Measurements from ENCODE around the gene SELENOO. TPM values are rescaled to one million over a fixed set of nuclear protein-coding genes. Genes with fewer than 3 reads are reported as not detected.

Gene SELENOO
- total and polyA plus RNA-seq, 2 donors from 2014 or later: 19.7 to 42.8 TPM

- H3K9me3 ChIP-seq (ENCODE audit: control insufficient read depth in 2 of 3, insufficient read depth in 1 of 3, low read length in 3 of 3): no peaks in the 10 kb centered on the region
- FAIRE-seq (no peak), DNase-seq (peak; percentile 71 to 85 (median 83))
- intact Hi-C loops (cut with DNase I): no loop called here
- no peaks in the 10 kb centered on the region for H3K27me3 ChIP-seq (ENCODE audit: control insufficient read depth, insufficient read depth, low read length)
- H3K4me1 ChIP-seq (ENCODE audit: control insufficient read depth in 2 of 3, insufficient read depth in 2 of 3, low read depth in 1 of 3, low read length in 3 of 3): peaks cover 0 to 39% (median 7%) of the 10 kb centered on the region in 3 donors
- H3K9ac ChIP-seq (ENCODE audit: low read length in 3 of 3): no peak overlapping the region
- no peak overlapping the region for H3K4me3 ChIP-seq (ENCODE audit: low read length in 3 of 3)
- no peak overlapping the region for H3K27ac ChIP-seq (ENCODE audit: low read depth in 2 of 2, low read length in 2 of 2)
- H3K36me3 ChIP-seq (ENCODE audit: control insufficient read depth in 2 of 3, insufficient read depth in 3 of 3, low read length in 3 of 3): peaks cover 0 to 10% (median 0%) of the 10 kb centered on the region in 3 donors
- no peak for TF ChIP-seq CTCF (IDR thresholded peaks at IDR 0.05; ENCODE audit: borderline replicate concordance, extremely low read depth, insufficient read depth)
Observed at GRCh38 chr22:50247748-50248147, 46.9 kb downstream of the SELENOO start.

- no peaks in the 10 kb centered on the region for H3K27me3 ChIP-seq (ENCODE audit: control insufficient read depth, insufficient read depth, low read length)
- peaks cover 0 to 37% (median 7%) of the 10 kb centered on the region in 3 donors for H3K4me1 ChIP-seq (ENCODE audit: control insufficient read depth in 2 of 3, insufficient read depth in 2 of 3, low read depth in 1 of 3, low read length in 3 of 3)
- intact Hi-C loops (cut with DNase I): no loop called here
- H3K9ac ChIP-seq (ENCODE audit: low read length in 3 of 3): no peak overlapping the region
- no peak overlapping the region for H3K27ac ChIP-seq (ENCODE audit: low read depth in 2 of 2, low read length in 2 of 2)
- no peak overlapping the region for H3K4me3 ChIP-seq (ENCODE audit: low read length in 3 of 3)
- H3K9me3 ChIP-seq (ENCODE audit: control insufficient read depth in 2 of 3, insufficient read depth in 1 of 3, low read length in 3 of 3): no peaks in the 10 kb centered on the region
- peak in 1 of 5 donors; percentile 56 for DNase-seq
- no peak for TF ChIP-seq CTCF (IDR thresholded peaks at IDR 0.05; ENCODE audit: borderline replicate concordance, extremely low read depth, insufficient read depth)
- FAIRE-seq: no peak
- H3K36me3 ChIP-seq (ENCODE audit: control insufficient read depth in 2 of 3, insufficient read depth in 3 of 3, low read length in 3 of 3): peaks cover 0 to 10% (median 0%) of the 10 kb centered on the region in 3 donors
Observed at GRCh38 chr22:50248196-50249081, 47.6 kb downstream of the SELENOO start.

GRCh38 chr22:50249341-50250248 is 48.8 kb downstream of the SELENOO start:
- Histone ChIP-seq H3K4me3 (ENCODE audit: low read length in 3 of 3) (peak overlapping the region in 1 of 3 donors; percentile 12), H3K9ac (ENCODE audit: low read length in 3 of 3) (no peak overlapping the region), H3K36me3 (ENCODE audit: control insufficient read depth in 2 of 3, insufficient read depth in 3 of 3, low read length in 3 of 3) (peaks cover 0 to 10% (median 0%) of the 10 kb centered on the region in 3 donors), H3K27me3 (ENCODE audit: control insufficient read depth, insufficient read depth, low read length) (no peaks in the 10 kb centered on the region), H3K9me3 (ENCODE audit: control insufficient read depth in 2 of 3, insufficient read depth in 1 of 3, low read length in 3 of 3) (no peaks in the 10 kb centered on the region), H3K4me1 (ENCODE audit: control insufficient read depth in 2 of 3, insufficient read depth in 2 of 3, low read depth in 1 of 3, low read length in 3 of 3) (peaks cover 0 to 32% (median 7%) of the 10 kb centered on the region in 3 donors), H3K27ac (ENCODE audit: low read depth in 2 of 2, low read length in 2 of 2) (no peak overlapping the region)
- intact Hi-C loops (cut with DNase I): no loop called here
- no peak for TF ChIP-seq CTCF (IDR thresholded peaks at IDR 0.05; ENCODE audit: borderline replicate concordance, extremely low read depth, insufficient read depth)
- DNase-seq: peak in 1 of 5 donors; percentile 62
- no peak for FAIRE-seq
